Kidney glomerular epithelial cell (primary cell): ENCODE results near the gene MYOM1.

ENCODE experiments used
- DNase-seq: peaks from one replicate; lab custom pipeline; 2025; lab: John Stamatoyannopoulos, UW

The MYOM1 gene

GRCh38 chr18:3184275-3184963, 35.3 kb downstream of the MYOM1 start:
- DNase-seq: no peak

- DNase-seq: no peak
These were observed 36.6 kb downstream of the MYOM1 start for GRCh38 chr18:3183103-3183717.

GRCh38 chr18:3180325-3180724, 39.4 kb downstream of the MYOM1 start:
- no peak for DNase-seq

GRCh38 chr18:3179430-3180089, 40.2 kb downstream of the MYOM1 start:
- DNase-seq: no peak

- DNase-seq: no peak
These were observed 41.7 kb downstream of the MYOM1 start for GRCh38 chr18:3177902-3178687.

GRCh38 chr18:3175195-3175758, 44.5 kb downstream of the MYOM1 start:
- no peak for DNase-seq

GRCh38 chr18:3172097-3172496, 47.7 kb downstream of the MYOM1 start:
- no peak for DNase-seq

- DNase-seq: no peak
These were observed 48.1 kb downstream of the MYOM1 start for GRCh38 chr18:3171631-3172030.

- DNase-seq: no peak
These were observed 49.2 kb downstream of the MYOM1 start for GRCh38 chr18:3170441-3171161.

GRCh38 chr18:3164381-3164780, 55.4 kb downstream of the MYOM1 start:
- DNase-seq: no peak

- no peak for DNase-seq
These were observed 55.8 kb downstream of the MYOM1 start for GRCh38 chr18:3163968-3164367.

GRCh38 chr18:3162181-3162580, 57.6 kb downstream of the MYOM1 start:
- no peak for DNase-seq

- DNase-seq: no peak
These were observed 59.9 kb downstream of the MYOM1 start for GRCh38 chr18:3159830-3160229.

GRCh38 chr18:3157606-3158005, 62.2 kb downstream of the MYOM1 start:
- DNase-seq: no peak

- DNase-seq: no peak
These were observed 62.7 kb downstream of the MYOM1 start for GRCh38 chr18:3157086-3157485.

- no peak for DNase-seq
These were observed 63.5 kb downstream of the MYOM1 start for GRCh38 chr18:3156325-3156640.

GRCh38 chr18:3154214-3154613, 65.6 kb downstream of the MYOM1 start:
- DNase-seq: no peak

- no peak for DNase-seq
These were observed 66.6 kb downstream of the MYOM1 start for GRCh38 chr18:3153107-3153704.

GRCh38 chr18:3152294-3152693, 67.5 kb downstream of the MYOM1 start:
- DNase-seq: no peak

- DNase-seq: peak; percentile 24
These were observed 68.1 kb downstream of the MYOM1 start for GRCh38 chr18:3151399-3152264.
